GM12878 (cell line): Measurements from ENCODE around the gene MAPKAP1. TPM values are rescaled to one million over a fixed set of nuclear protein-coding genes. Genes with fewer than 3 reads are reported as not detected.

Experiments used
- ATAC-seq: fragments of 200-7000 bp; cut with Tn5 transposase; 3 replicates; pipeline ENCODE4 v1.9.1; 2020; ENCODE audit warnings: mild to moderate bottlenecking, moderate library complexity
- BruUV-seq: library from RNA; stranded (reverse); fragments of 400-500 nt; replicated peaks from 2 replicates; lab custom pipeline; 2021; lab: Mats Ljungman, UMichigan
- CTCF ChIA-PET: fragments of 300-600 bp; sonication (Branson Sonifier 250); formaldehyde crosslinking; extraction: SDS; loops from one replicate; lab custom pipeline; 2021; ENCODE audit warnings: inconsistent platforms; lab: Yijun Ruan, JAX
- POLR2A ChIA-PET: fragments of 350-600 bp; formaldehyde crosslinking; extraction: SDS; loops from one replicate; lab custom pipeline; 2021; ENCODE audit warnings: inconsistent platforms; lab: Charles Lee
- RAD21 ChIA-PET: fragments of 300-600 bp; sonication (Branson Sonifier 250); formaldehyde crosslinking; loops from one replicate; lab custom pipeline; 2023; ENCODE audit warnings: antibody characterized with exemption; ENCODE audit not compliant: unreplicated experiment; lab: Charles Lee
- SMC1A ChIA-PET: fragments of 300-600 bp; sonication (Branson Sonifier 250); formaldehyde crosslinking; loops from one replicate; lab custom pipeline; 2023; ENCODE audit not compliant: unreplicated experiment, uncharacterized antibody; lab: Charles Lee
- DNase-seq: peaks from one replicate; pipeline ENCODE4 v3.0.0-alpha.2; 2011; ENCODE audit warnings: low read depth, low spot score
- FAIRE-seq: peaks from 3 replicates; lab custom pipeline; 2011; peaks lifted over from hg19 to GRCh38; lab: Jason Lieb, UNC
- H2AFZ ChIP-seq: 2 replicates; pipeline ENCODE4 v1.6.0; 2011; ENCODE audit warnings: low read depth, low read length, control low read depth; ENCODE audit not compliant: control insufficient read depth
- H3K27ac ChIP-seq: 2 replicates; pipeline ENCODE4 v1.5.1; 2011; ENCODE audit warnings: control low read depth; ENCODE audit not compliant: control insufficient read depth, insufficient read depth
- H3K27me3 ChIP-seq, 2 experiments: replicated peaks in 1 of 2; 2 replicates each; pipeline versions ENCODE4 v1.6.0 to v1.6.1; 2011; ENCODE audit warnings: low read length in 1 of 2; ENCODE audit not compliant: control insufficient read depth in 2 of 2, insufficient read depth in 2 of 2
- H3K36me3 ChIP-seq, 2 experiments: 2 replicates each; pipeline ENCODE4 v1.5.1; 2011; ENCODE audit warnings: low read length in 1 of 2; ENCODE audit not compliant: control insufficient read depth in 2 of 2, insufficient read depth in 2 of 2
- H3K4me1 ChIP-seq: 2 replicates; pipeline ENCODE4 v1.6.1; 2011; ENCODE audit warnings: mild to moderate bottlenecking, low read length, moderate library complexity, mixed read lengths; ENCODE audit not compliant: control insufficient read depth, insufficient read depth
- H3K4me2 ChIP-seq: 2 replicates; pipeline ENCODE4 v1.6.0; 2011; ENCODE audit warnings: control low read depth; ENCODE audit not compliant: control insufficient read depth, insufficient read depth
- H3K4me3 ChIP-seq: fragments of 200-600 bp; sonication (generic); 2 replicates; pipeline ENCODE4 v1.5.1; 2016
- H3K79me2 ChIP-seq: 2 replicates; pipeline ENCODE4 v1.6.0; 2011; ENCODE audit warnings: low read length; ENCODE audit not compliant: control insufficient read depth, insufficient read depth
- H3K9ac ChIP-seq: 2 replicates; pipeline ENCODE4 v1.8.0; 2011; ENCODE audit warnings: low read length, control low read depth, mixed read lengths; ENCODE audit not compliant: control insufficient read depth, insufficient read depth
- H3K9me3 ChIP-seq: replicated peaks from 3 replicates; pipeline ENCODE4 v1.5.1; 2011; ENCODE audit warnings: mild to moderate bottlenecking, low read length; ENCODE audit not compliant: control insufficient read depth, insufficient read depth
- H4K20me1 ChIP-seq: 2 replicates; pipeline ENCODE4 v1.6.0; 2011; ENCODE audit not compliant: control insufficient read depth, insufficient read depth
- BCL3 ChIP-seq: IDR thresholded peaks from 2 replicates; pipeline ENCODE4 v1.6.1; 2011; ENCODE audit warnings: borderline replicate concordance, low read depth, mild to moderate bottlenecking, moderate library complexity, low read length; ENCODE audit not compliant: insufficient read depth, poor library complexity, severe bottlenecking
- DPF2 ChIP-seq: fragments of 450-650 bp; IDR thresholded peaks from 2 replicates; pipeline ENCODE4 v1.6.1; 2017; ENCODE audit warnings: mild to moderate bottlenecking
- EED ChIP-seq: sonication (generic); IDR thresholded peaks from 2 replicates; pipeline ENCODE4 v1.6.1; 2016; ENCODE audit warnings: antibody characterized with exemption, low read depth
- HDAC2 ChIP-seq: fragments of 200-600 bp; sonication (generic); IDR thresholded peaks from 2 replicates; pipeline ENCODE4 v1.6.1; 2017
- NR2F1 ChIP-seq: fragments of 450-650 bp; conservative IDR thresholded peaks from 2 replicates; pipeline ENCODE4 v1.6.1; 2017; ENCODE audit warnings: mild to moderate bottlenecking
- RBBP5 ChIP-seq: fragments of 200-600 bp; sonication (generic); conservative IDR thresholded peaks from 2 replicates; pipeline ENCODE4 v1.6.1; 2016
- RCOR1 ChIP-seq: conservative IDR thresholded peaks from 2 replicates; pipeline ENCODE4 v1.6.1; 2012; ENCODE audit warnings: low read depth, low read length, improper control_type of control experiment
- WGBS: methylation state at CpG from one replicate; pipeline ENCODE4 v1.1.6; 2016; ENCODE audit warnings: low lambda C conversion rate; ENCODE audit not compliant: insufficient replicate concordance, insufficient coverage; ENCODE audit errors: missing lambda C conversion rate; 5-methylcytosine and 5-hydroxymethylcytosine counted together
- in situ Hi-C: fragments of 300-500 bp; cut with MboI; formaldehyde crosslinking; loops from 9 replicates; pipeline ENCODE4 v1.14.3; 2018; ENCODE audit warnings: mixed read lengths
- intact Hi-C: fragments of 100-400 bp; cut with micrococcal nuclease; formaldehyde crosslinking; loops from one replicate; pipeline ENCODE4 v1.14.2; 2022; ENCODE audit not compliant: unreplicated experiment
- polyA plus RNA-seq, 11 experiments: library from polyadenylated mRNA; depleted of rRNA in 4 of 11; unstranded in 6 of 11; stranded (reverse) in 5 of 11; fragments of >200 nt; fragmentation: Nextera tagmentation in 4 of 11; fragmentation: Illumina TruSeq in 1 of 11; extraction: Ambion mirVana in 4 of 11; extraction: Trizol in 1 of 11; gene quantifications; 1 replicate in 1 of 11; 2 replicates in 10 of 11; pipeline versions ENCODE4 v1.2.1 to v1.2.3, GENCODE V29; 2011 to 2016; ENCODE audit warnings: inconsistent platforms in 2 of 11, missing spikeins in 2 of 11, low read depth in 1 of 11
- total RNA-seq, 4 experiments: library from RNA; depleted of rRNA in 3 of 4; stranded (reverse); fragments of >200 nt in 3 of 4; fragmentation: Illumina TruSeq in 1 of 4; extraction: Trizol in 1 of 4; gene quantifications; 2 replicates each; pipeline versions ENCODE4 v1.2.1 to v1.2.3, GENCODE V29; 2013 to 2021
- TF ChIP-seq, protein P1 (sequence below): fragments of 450-650 bp; IDR thresholded peaks from 2 replicates; pipeline ENCODE4 v1.6.1; 2017; ENCODE audit warnings: mild to moderate bottlenecking, moderate library complexity
- TF ChIP-seq, protein P2 (sequence below), 3 experiments: IDR thresholded peaks in 2 of 3; conservative IDR thresholded peaks in 1 of 3; 2 replicates each; pipeline ENCODE4 v1.5.1; 2011; ENCODE audit warnings: low read depth in 3 of 3, low read length in 3 of 3, mild to moderate bottlenecking in 3 of 3, control low read depth in 2 of 3, moderate library complexity in 2 of 3, inconsistent platforms in 1 of 3, mixed read lengths in 1 of 3; ENCODE audit not compliant: control insufficient read depth in 2 of 3, insufficient read depth in 1 of 3; ENCODE audit errors: extremely low read depth in 1 of 3

Gene MAPKAP1
- total and polyA plus RNA-seq, 10 of the 15 experiments (the other 5 are each of a cell fraction or from before 2014, with no cell fraction given), result 5.1 to 188 (median 105) TPM

DNA sequence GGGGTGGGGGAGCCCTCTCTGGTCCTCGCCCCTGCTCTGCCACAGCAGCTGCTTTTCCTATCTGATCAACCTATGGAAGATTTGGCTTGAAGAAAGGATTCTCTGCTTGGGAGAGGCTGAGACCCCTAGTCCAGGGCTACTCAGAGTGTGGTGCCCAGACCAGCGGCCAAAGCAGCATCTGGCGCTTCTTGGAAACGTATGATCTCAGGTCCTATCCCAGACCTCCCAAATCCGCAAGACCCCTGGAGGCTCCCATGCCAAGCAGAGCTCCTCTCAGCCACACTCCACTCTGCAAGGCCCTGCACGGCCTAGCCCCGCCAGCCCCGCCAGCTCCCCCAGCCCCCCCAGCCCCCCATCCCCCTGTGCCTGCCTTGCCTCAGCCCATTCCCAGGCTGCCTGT, 263.6 kb downstream of the MAPKAP1 start:
- Histone ChIP-seq H3K9ac (no peak overlapping the region), H2AFZ (no peak overlapping the region), H3K4me2 (no peak overlapping the region), H3K27me3 (no peaks in the 10 kb centered on the region), H3K36me3 (peaks cover 11 to 27% of the 10 kb centered on the region in 2 experiments; a peak in 3 of 4 replicates), H4K20me1 (no peaks in the 10 kb centered on the region; the same call in 1 of the 2 replicates), H3K4me1 (peaks cover 14% of the 10 kb centered on the region), H3K4me3 (no peak overlapping the region), H3K79me2 (no peaks in the 10 kb centered on the region), H3K9me3 (no peaks in the 10 kb centered on the region), H3K27ac (no peak overlapping the region)
- in situ Hi-C loops, result no loop called here
- no peak for DNase-seq
- RAD21 ChIA-PET, result no interaction called here
- SMC1A ChIA-PET, result no interaction called here
- no peak for ATAC-seq
- POLR2A ChIA-PET, result no interaction called here
- no peak for FAIRE-seq
- no TSS peak for BruUV-seq
- 97% methylated on average over 8 of the region's 8 CpGs for WGBS
- intact Hi-C loops, result no loop called here
- CTCF ChIA-PET, result no interaction called here
- TF ChIP-seq DPF2 (no peak), BCL3 (no peak), RCOR1 (no peak), HDAC2 (no peak), RBBP5 (no peak), NR2F1 (no peak), EED (no peak)
- TF ChIP-seq, protein P1, sequence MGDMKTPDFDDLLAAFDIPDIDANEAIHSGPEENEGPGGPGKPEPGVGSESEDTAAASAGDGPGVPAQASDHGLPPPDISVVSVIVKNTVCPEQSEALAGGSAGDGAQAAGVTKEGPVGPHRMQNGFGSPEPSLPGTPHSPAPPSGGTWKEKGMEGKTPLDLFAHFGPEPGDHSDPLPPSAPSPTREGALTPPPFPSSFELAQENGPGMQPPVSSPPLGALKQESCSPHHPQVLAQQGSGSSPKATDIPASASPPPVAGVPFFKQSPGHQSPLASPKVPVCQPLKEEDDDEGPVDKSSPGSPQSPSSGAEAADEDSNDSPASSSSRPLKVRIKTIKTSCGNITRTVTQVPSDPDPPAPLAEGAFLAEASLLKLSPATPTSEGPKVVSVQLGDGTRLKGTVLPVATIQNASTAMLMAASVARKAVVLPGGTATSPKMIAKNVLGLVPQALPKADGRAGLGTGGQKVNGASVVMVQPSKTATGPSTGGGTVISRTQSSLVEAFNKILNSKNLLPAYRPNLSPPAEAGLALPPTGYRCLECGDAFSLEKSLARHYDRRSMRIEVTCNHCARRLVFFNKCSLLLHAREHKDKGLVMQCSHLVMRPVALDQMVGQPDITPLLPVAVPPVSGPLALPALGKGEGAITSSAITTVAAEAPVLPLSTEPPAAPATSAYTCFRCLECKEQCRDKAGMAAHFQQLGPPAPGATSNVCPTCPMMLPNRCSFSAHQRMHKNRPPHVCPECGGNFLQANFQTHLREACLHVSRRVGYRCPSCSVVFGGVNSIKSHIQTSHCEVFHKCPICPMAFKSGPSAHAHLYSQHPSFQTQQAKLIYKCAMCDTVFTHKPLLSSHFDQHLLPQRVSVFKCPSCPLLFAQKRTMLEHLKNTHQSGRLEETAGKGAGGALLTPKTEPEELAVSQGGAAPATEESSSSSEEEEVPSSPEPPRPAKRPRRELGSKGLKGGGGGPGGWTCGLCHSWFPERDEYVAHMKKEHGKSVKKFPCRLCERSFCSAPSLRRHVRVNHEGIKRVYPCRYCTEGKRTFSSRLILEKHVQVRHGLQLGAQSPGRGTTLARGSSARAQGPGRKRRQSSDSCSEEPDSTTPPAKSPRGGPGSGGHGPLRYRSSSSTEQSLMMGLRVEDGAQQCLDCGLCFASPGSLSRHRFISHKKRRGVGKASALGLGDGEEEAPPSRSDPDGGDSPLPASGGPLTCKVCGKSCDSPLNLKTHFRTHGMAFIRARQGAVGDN, result no peak
- TF ChIP-seq, protein P2, sequence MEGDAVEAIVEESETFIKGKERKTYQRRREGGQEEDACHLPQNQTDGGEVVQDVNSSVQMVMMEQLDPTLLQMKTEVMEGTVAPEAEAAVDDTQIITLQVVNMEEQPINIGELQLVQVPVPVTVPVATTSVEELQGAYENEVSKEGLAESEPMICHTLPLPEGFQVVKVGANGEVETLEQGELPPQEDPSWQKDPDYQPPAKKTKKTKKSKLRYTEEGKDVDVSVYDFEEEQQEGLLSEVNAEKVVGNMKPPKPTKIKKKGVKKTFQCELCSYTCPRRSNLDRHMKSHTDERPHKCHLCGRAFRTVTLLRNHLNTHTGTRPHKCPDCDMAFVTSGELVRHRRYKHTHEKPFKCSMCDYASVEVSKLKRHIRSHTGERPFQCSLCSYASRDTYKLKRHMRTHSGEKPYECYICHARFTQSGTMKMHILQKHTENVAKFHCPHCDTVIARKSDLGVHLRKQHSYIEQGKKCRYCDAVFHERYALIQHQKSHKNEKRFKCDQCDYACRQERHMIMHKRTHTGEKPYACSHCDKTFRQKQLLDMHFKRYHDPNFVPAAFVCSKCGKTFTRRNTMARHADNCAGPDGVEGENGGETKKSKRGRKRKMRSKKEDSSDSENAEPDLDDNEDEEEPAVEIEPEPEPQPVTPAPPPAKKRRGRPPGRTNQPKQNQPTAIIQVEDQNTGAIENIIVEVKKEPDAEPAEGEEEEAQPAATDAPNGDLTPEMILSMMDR (IDR thresholded peaks at IDR 0.05 in 2 of 3, conservative IDR thresholded peaks at IDR 0.05 in 1 of 3; ENCODE audit: control insufficient read depth in 2 of 3, extremely low read depth in 1 of 3, insufficient read depth in 1 of 3, low read depth in 3 of 3, low read length in 3 of 3), result no peak
